COR-L47 (cell line): Measurements from ENCODE around the gene RBBP8NL.

Source experiments
- DNase-seq: peaks from one replicate; lab custom pipeline; 2025; lab: John Stamatoyannopoulos, UW

The RBBP8NL gene

GRCh38 chr20:62407221-62407992 is 19.9 kb downstream of the RBBP8NL start, which contains the start of gene CABLES2:
CABLES2 (minus strand) TSS chr20:62407285; CDS start chr20:62407276, 9 bp downstream.
- DNase-seq: peak; percentile 94

- DNase-seq: no peak
Observed at GRCh38 chr20:62406635-62407176, 20.6 kb downstream of the RBBP8NL start.

DNA sequence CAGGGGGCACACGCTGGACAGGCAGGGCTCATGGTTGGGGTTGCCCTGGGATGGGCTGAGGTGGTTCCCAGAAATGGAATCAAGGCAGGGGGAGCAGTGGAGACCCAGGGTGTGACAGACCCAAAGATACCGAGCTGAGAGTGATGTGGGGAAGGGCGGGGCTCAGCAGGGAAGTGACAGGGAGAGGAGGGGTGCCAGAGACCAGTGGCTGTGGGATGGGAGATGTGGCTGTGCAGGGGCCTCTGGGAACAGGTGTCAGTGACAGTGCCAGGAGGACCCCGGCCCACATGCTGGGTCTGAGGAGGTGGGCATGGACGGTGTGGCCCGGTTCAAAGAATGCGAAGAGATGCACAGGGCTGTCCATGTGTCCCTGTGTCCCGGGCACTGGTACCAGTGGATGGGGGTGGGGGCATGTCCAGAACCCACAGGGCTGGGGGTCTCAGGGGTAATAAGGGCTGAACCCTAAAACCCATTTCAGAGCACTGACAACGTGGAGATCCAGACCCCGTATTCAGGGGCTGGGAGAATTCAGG is 21.3 kb downstream of the RBBP8NL start:
- DNase-seq: no peak

DNA sequence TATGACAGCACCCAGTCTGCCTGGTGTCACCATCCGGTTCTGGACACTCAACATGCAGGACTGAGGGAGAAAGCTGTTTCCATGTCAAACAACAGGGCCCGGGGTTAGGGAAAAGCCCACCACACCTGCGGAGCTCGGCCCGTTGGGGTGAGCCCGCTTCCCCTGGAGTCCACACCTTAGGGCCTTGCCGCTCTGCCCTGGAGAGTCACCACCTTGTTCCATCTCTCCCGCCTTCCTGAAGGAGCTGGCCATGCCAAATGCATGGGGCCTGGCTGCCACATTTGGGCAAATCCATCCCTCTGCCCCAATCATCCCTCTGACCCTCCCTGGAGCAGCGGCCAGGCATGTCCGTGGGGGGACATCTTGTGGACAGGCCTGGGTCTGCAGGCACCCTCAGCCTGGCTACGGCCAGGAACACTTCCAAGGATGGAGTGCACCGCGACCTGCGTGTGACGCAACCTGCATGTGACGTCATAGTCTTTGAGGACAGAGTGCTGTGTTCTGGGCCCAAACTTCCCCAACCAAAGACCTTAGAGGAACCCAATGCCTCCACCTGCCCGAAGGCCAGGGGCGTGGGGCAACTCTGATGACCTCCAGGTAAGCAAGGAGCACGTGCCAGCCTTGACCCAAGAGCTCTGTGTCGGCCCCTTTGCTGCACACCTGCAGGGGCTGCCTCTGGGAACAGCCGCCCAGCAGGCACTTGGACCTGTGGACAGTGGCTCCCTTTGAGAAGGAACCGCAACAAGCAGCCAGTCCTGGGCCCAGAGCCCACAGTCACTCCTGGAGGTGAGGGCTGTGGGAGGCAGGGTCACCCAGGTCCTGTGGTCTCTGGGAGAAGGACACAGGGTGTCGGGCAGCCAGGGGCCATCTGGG is 22.0 kb downstream of the RBBP8NL start:
- no peak for DNase-seq

DNA sequence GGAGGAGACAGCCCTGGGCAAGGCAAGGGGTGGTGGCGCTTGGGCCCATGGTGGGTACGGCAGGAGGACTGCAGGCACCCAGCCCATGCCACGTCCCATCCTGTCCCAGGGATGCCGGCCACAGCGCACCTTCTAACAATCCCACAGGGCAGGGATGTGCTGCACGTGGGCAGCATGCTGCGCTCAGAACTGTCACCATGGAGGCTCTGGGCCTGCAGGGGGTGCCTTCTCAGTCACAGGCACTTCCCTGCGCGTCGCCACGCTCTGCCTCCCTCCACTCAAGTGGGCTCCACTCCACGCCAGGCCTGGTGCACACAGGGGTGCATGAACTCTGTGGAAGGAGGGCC is 22.6 kb downstream of the RBBP8NL start:
- DNase-seq: no peak

DNA sequence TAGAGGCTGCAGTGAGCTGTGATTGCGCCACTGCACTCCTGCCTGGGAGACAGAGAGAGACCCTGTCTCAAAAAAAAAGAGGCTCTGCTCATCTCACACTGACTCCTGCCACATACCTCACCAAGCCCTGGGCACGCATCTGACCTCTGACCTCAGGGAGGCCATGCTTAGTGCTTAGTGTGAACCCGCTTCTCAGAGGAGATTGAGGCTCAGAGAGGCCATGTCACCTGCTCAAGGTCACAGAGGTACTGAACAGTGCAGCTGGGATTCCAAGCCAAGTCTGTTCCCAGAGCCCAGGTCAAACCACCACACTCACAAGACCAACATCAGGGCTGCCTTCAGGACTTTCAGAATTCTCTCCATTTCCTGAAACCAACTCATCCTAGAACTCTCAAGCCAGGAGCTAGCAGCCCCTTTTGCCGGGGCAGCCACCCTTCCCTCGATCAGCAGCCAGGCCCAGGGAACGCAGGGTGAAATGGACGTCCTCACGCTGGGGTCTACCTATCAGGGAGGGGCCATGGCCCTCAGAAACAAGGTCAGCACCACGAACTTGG is 23.1 kb downstream of the RBBP8NL start:
- DNase-seq: no peak

GRCh38 chr20:62403331-62403730 is 24.0 kb downstream of the RBBP8NL start:
- DNase-seq: no peak

- no peak for DNase-seq
Observed at GRCh38 chr20:62402456-62403150, 24.7 kb downstream of the RBBP8NL start.

DNA sequence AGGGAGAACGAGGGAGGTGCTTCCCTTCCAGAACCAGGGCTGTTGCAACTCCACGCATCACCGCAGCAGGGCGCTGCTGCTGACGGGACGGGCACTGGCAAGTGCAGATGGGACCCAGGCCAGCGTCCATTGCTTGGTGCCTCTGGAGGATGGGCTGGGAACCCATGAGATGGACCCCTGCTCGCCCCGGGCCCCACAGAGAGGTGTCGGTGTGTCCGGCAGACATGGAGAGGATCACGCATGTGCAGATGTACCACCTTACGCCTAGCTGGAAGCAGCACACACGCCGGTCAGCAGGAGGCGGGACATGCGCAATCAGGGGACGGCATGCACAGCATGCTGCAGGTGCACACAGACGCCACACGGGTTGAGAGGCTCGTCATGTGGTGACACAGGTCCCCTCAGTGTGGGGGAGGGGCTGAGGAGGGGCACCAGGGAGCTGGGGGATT is 26.0 kb downstream of the RBBP8NL start:
- no peak for DNase-seq

- DNase-seq: no peak
Observed at GRCh38 chr20:62400541-62400940, 26.8 kb downstream of the RBBP8NL start.

DNA sequence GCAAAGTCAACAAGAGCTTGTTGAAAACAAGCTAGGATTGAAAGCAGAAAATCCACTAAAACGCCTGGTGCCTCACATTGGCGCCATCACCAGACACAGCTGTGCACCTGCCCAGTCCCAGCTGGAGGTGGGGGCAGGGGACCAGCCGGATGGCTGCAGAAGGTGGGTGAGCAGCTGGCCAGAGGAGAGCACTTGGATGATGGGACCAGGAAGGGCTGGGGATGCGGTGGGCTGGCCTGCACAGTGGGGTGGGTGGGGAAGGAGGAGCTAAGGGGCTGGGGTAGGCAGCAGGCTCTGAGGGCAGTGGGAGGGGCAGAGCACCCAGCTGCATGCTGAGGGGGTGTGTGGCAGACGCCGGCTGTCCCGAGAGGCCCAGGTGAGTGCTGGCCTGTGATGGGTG is 27.3 kb downstream of the RBBP8NL start:
- peak; percentile 25 for DNase-seq

GRCh38 chr20:62398120-62398821 is 29.1 kb downstream of the RBBP8NL start:
- no peak for DNase-seq

- DNase-seq: no peak
Observed at GRCh38 chr20:62396367-62397239, 30.7 kb downstream of the RBBP8NL start.

DNA sequence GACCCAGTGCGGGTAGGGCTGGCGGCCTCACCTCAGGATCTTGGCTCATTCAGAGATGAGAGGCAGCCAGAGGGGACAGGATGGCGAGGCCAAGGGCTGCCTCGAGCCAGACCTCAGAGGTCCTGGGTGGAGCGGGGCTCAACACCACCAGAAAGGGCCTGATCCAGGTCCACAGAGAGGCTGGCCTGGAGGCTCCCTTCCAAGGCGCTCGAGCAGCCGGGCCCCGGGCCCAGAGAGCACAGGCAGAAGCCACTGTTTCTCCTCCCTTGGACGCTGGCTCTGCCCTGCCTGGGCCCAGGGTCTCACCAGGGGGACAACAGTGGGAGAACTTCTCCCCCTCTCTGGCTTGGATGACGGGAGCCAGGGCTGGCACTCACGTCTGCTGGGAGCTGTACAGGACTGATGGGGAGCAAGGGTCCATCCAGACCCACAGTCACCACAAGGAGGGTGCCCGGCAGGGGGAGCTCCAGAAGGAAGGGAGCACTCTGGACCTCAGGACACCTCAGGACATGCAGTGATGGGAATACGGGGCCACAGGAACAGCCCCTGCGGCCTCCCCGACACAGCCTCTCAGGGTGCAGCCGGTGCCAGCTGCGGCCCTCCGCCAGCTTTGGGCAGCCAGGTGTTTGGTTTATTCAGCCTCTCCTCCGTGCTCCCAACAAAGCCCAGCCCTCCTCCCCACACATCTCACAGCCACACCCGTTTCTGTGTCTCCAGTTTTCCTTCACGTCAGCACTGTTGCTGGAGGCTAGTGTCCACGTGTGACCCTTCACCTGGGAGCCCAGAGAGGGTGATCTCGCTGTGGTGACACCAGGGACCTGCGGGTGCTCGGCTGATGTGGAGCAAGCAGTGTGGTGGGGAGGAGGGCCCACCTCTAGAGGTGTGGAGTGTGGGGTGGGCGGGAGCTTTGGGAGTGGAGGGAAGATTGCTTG is 31.8 kb downstream of the RBBP8NL start:
- no peak for DNase-seq

DNA sequence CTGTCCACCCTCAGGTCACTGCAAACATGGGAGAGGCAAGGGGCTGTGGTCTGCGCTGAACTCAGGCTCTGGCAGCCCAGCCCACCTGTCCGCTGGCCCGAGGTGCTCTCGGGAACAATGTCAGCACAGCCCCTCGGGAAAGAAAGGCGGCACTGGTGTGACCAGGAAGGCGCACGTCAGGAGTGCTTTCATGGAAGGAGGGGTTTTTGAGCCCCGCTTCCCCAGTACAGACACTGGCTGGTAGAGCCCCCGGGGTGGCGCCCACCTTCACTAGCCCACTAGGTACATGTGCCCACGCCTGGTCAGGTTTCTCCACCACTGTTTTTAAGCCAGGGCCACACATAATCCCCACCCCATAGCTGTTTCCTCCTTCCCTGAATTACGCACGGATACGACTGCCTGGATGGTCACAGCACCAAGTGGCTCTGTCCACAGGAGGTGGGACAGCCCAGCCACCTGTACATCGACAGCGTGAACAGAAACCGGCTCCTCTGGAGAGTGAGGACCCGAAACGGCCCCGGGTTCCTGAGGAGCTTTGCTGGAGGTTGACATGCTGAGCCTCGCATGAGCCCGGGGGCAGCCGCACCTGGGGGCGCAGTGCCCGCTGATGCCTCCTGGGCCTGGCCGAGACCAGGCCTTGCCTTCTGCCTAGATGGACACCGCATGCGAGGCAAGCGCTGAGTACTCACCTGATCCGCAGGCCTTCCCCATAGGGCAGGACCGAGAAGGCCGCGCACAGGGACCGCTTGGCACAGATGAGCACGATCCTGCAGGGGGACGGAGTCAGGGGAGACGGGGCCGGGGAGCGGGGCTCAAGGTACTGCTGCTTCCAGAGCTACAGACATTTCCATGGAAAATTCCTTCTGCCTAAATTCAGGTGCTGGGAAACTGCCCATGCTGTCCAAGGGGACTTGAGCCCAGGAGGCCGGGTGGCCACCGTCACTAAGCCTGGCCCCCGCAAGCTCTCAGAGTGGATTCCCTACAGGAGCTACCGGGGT is 32.8 kb downstream of the RBBP8NL start:
- DNase-seq: no peak

DNA sequence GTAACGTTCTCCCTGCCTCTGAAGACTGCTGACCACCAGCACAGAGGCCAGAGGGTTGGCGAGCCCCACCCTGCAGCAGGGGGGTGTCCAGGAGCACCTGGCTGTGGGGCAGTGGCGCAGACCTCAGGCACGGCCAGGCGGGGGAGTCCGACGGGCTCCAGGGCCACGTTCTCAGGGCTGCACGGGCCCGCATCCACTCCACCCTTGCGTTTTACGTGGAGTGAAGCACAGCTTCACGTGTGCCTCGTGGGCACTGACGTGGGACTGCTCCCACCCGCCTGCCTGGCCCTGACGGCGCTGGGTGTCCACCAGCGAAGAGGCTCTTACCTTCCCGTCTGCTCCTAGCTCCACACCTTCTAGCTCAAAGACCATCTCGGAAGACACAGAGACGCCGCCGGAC is 33.5 kb downstream of the RBBP8NL start:
- DNase-seq: no peak

- no peak for DNase-seq
Observed at GRCh38 chr20:62393335-62393665, 34.0 kb downstream of the RBBP8NL start.
